Left lobe of liver (tissue), 2 donors: Measurements from ENCODE around the gene ANTXR1. TPM values are rescaled to one million over a fixed set of nuclear protein-coding genes. Genes with fewer than 3 reads are reported as not detected.

Experiments
- ATAC-seq: fragments of 200-7000 bp; cut with Tn5 transposase; one replicate; pipeline ENCODE4 v1.9.1; 2020; ENCODE audit warnings: mild to moderate bottlenecking, moderate library complexity
- DNase-seq: peaks from one replicate; pipeline ENCODE4 v3.0.0-alpha.2; 2020; ENCODE audit warnings: low spot score
- total RNA-seq: library from RNA; stranded (reverse); gene quantifications from one replicate; pipeline ENCODE4 v1.2.1, GENCODE V29; 2021
- donor health status: DM: no; HTN: no; CAD: no; lungs with moderate emphysema.
- donor health status: DM: no; HTN: yes; CAD: no.

ANTXR1 gene
- total RNA-seq, 1 donor from 2014 or later, result 2.2 TPM

DNA sequence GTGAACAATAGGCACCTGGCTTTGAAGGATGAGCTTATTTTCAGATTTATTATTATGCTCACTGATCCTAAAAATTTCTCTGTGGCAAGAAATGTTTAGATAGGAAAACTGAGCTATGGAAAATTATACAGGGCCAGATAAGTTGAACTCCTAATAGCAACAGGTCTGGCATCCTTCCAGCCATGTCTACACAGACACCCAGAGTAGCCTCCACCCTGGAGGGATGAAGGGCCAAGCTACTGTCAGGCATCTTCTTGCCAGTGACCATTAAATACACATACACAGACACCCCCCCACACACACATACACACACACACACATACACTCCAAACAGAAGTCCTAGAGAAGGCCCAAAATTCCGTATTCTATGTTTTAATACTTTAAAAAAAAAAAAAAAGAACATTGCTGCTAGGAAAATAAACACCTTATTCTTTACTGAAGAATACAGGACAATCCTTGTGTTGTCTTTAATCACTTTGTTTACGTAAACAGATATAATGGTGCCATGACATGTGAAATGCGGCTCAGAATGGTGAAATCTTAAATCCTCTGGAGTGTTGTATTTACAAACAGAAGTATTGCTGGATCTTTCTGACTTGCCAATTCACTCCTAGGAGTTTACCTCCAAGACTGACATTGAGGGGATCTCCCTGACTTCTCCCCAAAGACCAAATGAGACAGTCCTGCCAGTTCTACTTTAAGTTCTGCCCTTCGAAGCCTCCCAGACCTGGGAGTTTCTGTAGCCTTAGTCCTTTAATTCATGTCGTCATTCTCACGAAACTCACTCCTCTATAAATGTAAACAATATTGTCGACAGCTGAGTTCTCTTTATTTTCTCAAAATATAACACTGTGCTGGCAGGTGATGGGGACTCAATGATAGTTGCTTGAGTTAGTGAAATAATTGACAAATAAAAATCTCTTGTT, 163.1 kb downstream of the ANTXR1 start:
- DNase-seq, result no peak

GRCh38 chr2:69177063-69177771, 164.2 kb downstream of the ANTXR1 start:
- DNase-seq (no peak), ATAC-seq (peak; percentile 16)

More for the DNA sequence above, 163.1 kb downstream of the ANTXR1 start:
- ATAC-seq, result no peak

- DNase-seq (peak; percentile 78), ATAC-seq (peak; percentile 94)
Measured at GRCh38 chr2:69177785-69178636, 165.0 kb downstream of the ANTXR1 start.

GRCh38 chr2:69178756-69179155, 165.8 kb downstream of the ANTXR1 start:
- DNase-seq (no peak), ATAC-seq (no peak)

DNA sequence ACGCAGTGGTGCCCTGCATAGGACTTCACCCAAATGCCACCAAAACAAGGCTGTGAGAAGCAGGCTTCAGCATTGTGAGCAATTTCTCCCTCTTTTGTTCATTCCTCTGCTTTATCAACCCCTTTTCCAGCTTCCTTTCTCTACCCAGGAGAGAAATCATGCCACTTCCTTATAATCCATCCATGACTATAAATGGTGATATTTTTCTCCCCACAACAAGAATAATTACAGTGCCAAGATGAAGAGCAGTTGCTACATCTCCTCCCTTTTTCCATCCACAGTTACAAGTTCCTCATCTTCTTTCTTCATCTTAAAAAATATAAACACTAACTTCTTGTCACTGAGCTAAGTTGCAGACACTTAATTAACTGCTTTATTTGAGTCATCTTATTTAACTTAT, 167.2 kb downstream of the ANTXR1 start:
- no peak for ATAC-seq
- no peak for DNase-seq

DNA sequence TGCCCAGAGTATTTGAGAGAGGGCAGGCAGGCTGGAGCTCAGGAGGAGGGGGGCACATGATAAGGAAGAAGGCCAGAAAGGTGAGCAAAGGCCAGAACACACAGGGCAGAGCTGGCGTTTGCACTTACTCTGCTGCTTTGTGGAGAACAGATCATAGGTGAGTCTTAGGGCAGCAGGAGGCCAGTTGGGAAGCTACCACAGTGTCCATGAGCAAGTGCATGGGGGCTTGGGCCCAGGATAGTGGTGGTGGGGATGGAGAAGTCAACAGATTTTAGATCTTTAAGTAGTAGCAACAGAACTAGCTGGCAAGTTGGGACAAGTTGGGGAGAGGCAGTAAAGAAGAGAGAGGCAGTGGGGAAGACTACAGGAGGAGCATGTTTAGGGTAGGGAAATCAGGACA, 168.0 kb downstream of the ANTXR1 start:
- ATAC-seq, result no peak

GRCh38 chr2:69181806-69182427, 168.9 kb downstream of the ANTXR1 start:
- DNase-seq (no peak), ATAC-seq (no peak)

More for the DNA sequence above, 168.0 kb downstream of the ANTXR1 start:
- DNase-seq, result no peak

- ATAC-seq (no peak), DNase-seq (no peak)
Measured at GRCh38 chr2:69183659-69184058, 170.7 kb downstream of the ANTXR1 start.

DNA sequence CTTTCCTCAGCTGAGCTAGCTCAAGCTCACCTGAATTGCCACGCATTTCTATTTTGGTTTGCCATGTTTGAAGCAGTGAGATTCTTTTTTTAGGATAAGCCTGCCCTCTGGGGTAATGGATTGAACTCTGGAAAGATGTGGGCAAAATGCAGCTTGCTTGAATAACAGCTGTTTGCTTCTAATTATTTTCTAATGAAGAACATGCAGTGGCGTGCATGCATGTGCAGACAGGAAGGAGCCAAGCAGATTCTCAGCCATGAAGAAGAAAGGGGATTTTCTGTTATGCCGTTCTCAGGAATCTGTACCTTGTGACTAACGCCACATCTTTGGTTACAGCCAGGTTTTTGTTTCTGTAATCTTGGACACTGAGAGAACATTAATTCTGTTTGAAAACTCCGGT, 171.2 kb downstream of the ANTXR1 start:
- ATAC-seq, result no peak

DNA sequence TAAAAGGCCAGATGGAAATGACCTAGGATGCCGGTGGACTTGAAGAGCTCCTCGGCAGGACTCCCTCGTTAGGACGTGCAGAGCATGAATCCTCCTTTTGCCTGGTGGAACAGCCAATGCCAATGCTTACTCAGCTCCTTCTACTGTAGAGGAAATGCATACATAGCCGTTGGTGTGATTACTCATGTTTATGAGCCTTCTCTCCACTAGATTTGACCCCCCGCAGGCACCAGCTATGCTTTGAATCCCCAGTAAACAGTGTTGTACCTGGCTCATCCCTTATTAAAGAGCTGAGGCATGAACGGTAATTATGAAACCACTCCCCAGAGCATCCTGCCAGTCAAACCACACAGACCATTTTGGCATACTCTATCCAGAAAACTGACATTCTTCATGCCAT, 172.8 kb downstream of the ANTXR1 start:
- DNase-seq (no peak), ATAC-seq (no peak)

More for the DNA sequence above, 171.2 kb downstream of the ANTXR1 start:
- DNase-seq, result no peak

DNA sequence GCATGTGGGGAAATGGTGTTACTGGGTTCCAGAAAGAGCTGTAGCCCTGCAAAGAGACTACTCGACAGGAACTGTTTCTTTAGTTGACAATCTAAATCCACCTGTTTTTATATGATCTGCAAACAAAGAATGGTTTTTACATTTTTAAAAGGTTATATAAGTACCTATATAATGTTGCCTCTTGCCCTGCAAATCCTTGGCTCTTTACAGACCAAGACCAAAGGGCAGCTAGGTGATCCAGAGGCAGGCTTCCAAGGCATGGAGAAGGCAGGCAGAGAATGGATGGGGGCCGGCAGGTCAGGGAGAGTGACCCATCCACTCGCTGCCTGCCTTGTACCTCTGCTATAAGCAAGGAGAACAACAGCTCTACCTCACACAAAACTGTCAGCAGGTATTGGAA, 173.6 kb downstream of the ANTXR1 start:
- ATAC-seq (no peak), DNase-seq (no peak)

GRCh38 chr2:69188182-69188900, 175.4 kb downstream of the ANTXR1 start:
- ATAC-seq (no peak), DNase-seq (no peak)

- DNase-seq, result no peak
- no peak for ATAC-seq
Measured at GRCh38 chr2:69190743-69191404, 177.9 kb downstream of the ANTXR1 start.

DNA sequence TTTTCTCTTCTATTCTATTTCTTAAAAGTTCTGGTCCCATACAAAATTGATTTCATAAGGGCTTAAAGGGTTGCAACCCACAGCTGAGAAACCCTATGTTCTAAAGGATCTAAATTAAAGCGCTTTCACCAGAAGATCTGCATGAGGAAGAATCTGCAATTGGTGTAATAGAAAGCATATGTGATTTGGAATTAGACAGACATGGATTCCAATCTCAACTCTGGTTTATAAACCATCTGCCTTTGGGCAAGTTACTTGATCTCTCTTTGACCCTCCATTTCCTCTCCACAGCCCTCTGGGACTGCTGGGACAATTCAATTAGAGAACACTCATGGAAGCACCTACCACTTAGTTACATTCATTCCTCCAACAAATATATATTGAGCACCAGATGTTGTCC, 178.7 kb downstream of the ANTXR1 start:
- no peak for ATAC-seq
- DNase-seq, result no peak

GRCh38 chr2:69192176-69192945, 179.4 kb downstream of the ANTXR1 start:
- ATAC-seq, result no peak
- no peak for DNase-seq

DNA sequence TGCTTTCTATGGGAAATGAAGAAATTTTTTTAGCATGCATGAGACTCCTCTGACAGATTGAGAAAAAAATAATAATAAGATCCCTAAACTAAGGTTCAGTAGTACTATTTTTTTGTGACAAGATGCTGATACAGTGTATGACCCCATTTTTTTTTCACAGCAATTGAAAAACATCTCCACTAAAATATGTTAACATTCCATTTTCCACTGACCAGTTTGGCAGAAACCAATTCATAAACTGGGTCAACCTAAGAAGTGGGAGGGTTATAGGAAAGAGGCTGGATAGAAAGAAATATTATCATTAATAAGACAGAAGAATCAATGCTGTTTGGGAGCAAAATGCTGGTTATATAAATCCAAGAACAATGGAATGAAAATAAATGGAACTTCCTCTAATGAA, 182.7 kb downstream of the ANTXR1 start:
- DNase-seq (no peak), ATAC-seq (no peak)

DNA sequence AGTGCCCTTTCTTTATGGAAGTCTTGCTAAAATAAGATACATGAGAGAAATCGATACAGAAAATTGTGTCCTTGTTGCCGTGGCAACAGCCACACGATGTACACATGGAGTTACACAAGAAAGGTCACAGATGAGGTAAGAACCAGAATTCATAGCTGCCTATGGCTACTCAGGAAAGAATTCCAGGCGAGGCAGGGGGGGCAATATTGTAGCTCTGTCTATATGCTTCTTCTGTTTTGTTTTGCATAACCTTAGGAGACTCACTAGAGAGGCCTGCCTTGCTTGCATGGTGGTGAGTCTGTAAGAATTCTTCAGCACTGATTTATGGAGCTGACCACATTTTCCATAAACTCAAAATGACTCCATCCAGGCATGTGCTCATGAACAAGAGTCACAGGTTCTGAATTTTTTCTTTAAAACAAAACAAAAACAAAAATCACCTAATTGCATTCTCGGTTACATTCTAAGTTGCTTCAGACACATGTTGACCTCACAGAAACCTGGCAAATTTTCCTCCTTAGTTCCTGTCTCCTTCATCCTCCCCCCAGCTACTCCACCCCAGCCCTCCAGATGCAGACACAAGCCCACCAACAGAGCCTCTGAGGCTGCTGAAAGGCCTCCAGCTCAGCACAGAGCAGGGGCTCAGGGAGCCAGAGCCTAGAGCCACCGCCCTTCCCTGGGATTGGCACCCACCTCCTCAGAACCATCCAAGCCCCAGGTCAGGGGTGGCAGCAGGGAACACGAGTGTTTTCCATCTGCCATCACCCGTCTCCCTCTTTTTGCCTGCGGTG, 183.5 kb downstream of the ANTXR1 start:
- no peak for ATAC-seq

GRCh38 chr2:69200107-69200520, 187.1 kb downstream of the ANTXR1 start:
- DNase-seq (no peak), ATAC-seq (no peak)

More for the DNA sequence above, 183.5 kb downstream of the ANTXR1 start:
- DNase-seq, result no peak
